ENCODE results near the gene MSRB2.
A peak's percentile ranks its signal among the peaks of the same experiment; 100 is the strongest.

MSRB2 gene

DNA sequence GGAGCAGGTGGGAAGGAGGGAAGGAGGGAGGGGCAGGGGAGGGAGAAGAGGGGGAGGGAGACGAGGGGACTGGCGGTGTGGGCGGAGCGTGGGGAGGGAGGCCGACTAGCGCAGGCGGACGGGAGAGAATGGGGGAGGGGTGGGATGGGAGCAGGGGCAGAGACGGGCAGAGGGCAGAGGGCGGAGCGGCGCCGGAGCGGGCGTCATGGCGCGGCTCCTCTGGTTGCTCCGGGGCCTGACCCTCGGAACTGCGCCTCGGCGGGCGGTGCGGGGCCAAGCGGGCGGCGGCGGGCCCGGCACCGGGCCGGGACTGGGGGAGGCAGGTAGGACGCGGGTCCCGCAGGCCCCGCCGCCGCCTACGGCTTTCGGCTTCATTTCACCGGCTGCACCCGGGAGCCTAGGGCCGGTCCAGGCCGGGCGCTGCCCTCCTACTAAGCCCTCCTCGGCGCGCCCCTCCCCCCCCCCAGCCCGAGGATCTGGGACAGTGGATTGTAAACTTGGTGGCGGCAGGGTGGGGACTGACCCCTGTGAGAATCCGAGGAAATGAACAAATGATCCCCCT lies at the start of gene MSRB2:
MSRB2 (plus strand) TSS at position 176 of the 562 bp plus-strand sequence; CDS start at position 206, 30 bp downstream.
- Histone ChIP-seq H3K4me1 (ENCODE audit: control insufficient read depth, insufficient read depth, low read length) (peaks cover 26% of the 10 kb centered on the region), H3K27ac (ENCODE audit: low read depth, low read length) (peak within 1 kb of the TSS; percentile 75)

DNA sequence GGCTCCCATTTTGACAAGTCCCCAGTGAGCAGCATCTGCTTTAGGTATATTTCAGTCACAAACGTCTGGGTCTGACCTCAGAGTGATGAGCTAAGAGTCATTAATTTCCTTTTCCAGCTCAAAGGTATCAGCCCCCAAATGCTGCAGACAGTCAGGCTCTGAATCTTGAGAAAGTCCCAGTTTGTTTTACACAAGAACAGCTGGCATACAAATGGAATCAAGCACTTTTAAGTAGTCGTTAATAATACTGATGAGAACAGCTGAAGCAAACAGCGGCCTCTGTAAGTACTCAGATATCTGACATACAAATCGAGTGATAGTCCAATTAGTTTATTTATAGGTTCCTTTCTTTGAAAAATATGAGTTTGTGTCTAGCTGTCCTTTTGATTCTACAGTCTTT lies 49.4 kb upstream of the MSRB2 start:
- Histone ChIP-seq H3K4me1 (ENCODE audit: control insufficient read depth, insufficient read depth, low read length) (peaks cover 3% of the 10 kb centered on the region; the same call in 1 of the 2 replicates), H3K9ac (ENCODE audit: low read depth, low read length) (no peak overlapping the region), H3K9me3 (ENCODE audit: control insufficient read depth, insufficient read depth, low read length) (no peaks in the 10 kb centered on the region), H3K27ac (ENCODE audit: low read depth, low read length) (no peak overlapping the region), H3K36me3 (ENCODE audit: control insufficient read depth, insufficient read depth, low read length) (no peaks in the 10 kb centered on the region), H3K4me3 (ENCODE audit: low read depth, low read length) (no peak overlapping the region), H3K27me3 (ENCODE audit: control insufficient read depth, insufficient read depth, low read length) (no peaks in the 10 kb centered on the region)

More for the DNA sequence above, at the start of gene MSRB2:
- Histone ChIP-seq H3K9ac (ENCODE audit: low read depth, low read length) (peak within 1 kb of the TSS; percentile 85; the same call in 1 of the 2 replicates), H3K36me3 (ENCODE audit: control insufficient read depth, insufficient read depth, low read length) (no peaks in the 10 kb centered on the region), H3K9me3 (ENCODE audit: control insufficient read depth, insufficient read depth, low read length) (0 out of 2 replicates have a peak, but pooled peaks cover 2% of the 10 kb centered on the region), H3K27me3 (ENCODE audit: control insufficient read depth, insufficient read depth, low read length) (no peaks in the 10 kb centered on the region), H3K4me3 (ENCODE audit: low read depth, low read length) (peak within 1 kb of the TSS; percentile 75)

DNA sequence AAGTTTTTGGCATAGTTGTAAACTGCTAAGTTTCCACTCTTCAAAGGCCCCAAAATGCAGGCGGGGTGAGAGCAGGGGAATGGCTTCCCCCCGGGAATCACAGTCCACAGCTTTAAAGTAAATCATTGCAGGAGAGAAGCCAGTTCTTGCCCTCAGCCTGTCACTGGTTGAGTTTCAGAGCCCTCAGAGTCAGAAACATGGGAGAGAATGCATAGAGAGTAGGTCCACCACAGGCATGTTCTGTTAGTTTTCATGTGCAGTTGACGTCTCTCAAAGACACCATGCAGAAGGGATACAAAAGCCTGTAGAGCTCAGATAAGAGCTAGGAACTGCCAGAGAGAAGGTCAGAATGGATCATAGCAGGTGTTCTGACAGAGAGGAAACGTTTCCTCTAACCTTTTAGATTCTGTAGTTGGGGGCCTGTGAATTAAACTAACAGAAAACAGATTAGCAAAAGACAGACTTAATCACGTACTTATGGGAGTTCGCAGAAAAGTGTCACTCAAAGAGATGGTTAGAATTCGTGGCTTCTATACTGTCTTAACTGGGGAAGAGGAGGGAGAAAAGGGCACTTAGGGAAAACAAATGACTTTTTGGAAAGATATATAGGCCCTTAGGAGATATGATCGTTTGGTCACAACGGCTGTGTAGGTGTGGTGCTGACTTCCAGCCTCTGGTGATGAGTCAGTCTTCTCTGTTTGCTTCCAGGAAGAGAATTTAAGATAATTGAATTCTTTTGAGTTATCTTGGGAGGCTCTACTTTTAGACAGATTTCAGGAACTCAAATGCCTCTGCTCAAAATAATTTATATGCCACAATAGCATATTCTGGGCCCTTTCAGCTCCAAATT lies 48.0 kb upstream of the MSRB2 start:
- H3K9me3 ChIP-seq (ENCODE audit: control insufficient read depth, insufficient read depth, low read length), result no peaks in the 10 kb centered on the region
- H3K4me3 ChIP-seq (ENCODE audit: low read depth, low read length), result no peak overlapping the region
- H3K4me1 ChIP-seq (ENCODE audit: control insufficient read depth, insufficient read depth, low read length), result peaks cover 8% of the 10 kb centered on the region
- H3K27ac ChIP-seq (ENCODE audit: low read depth, low read length), result no peak overlapping the region
- no peaks in the 10 kb centered on the region for H3K36me3 ChIP-seq (ENCODE audit: control insufficient read depth, insufficient read depth, low read length)
- H3K27me3 ChIP-seq (ENCODE audit: control insufficient read depth, insufficient read depth, low read length), result no peaks in the 10 kb centered on the region
- H3K9ac ChIP-seq (ENCODE audit: low read depth, low read length), result no peak overlapping the region

DNA sequence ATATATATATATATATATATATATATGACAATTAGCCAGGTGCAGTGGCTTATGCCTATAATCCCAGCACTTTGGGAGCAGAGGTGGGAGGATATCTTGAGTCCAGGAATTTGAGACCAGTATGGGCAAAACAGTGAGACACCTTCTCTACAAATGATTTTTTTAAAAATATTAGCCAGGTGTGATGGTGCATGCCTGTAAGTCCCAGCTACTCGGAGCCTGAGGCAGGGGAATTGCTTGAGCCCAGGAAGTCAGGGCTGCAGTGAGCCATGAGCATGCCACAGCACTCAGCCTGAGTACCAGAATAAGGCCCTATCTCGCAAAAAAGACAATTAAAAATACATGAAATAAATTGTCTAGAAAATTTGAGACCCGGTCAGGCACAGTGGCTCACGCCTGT lies 47.2 kb upstream of the MSRB2 start:
- H3K9ac ChIP-seq (ENCODE audit: low read depth, low read length), result no peak overlapping the region
- H3K4me1 ChIP-seq (ENCODE audit: control insufficient read depth, insufficient read depth, low read length), result peaks cover 16% of the 10 kb centered on the region
- H3K36me3 ChIP-seq (ENCODE audit: control insufficient read depth, insufficient read depth, low read length), result no peaks in the 10 kb centered on the region
- no peaks in the 10 kb centered on the region for H3K27me3 ChIP-seq (ENCODE audit: control insufficient read depth, insufficient read depth, low read length)
- H3K27ac ChIP-seq (ENCODE audit: low read depth, low read length), result no peak overlapping the region
- no peaks in the 10 kb centered on the region for H3K9me3 ChIP-seq (ENCODE audit: control insufficient read depth, insufficient read depth, low read length)
- no peak overlapping the region for H3K4me3 ChIP-seq (ENCODE audit: low read depth, low read length)

DNA sequence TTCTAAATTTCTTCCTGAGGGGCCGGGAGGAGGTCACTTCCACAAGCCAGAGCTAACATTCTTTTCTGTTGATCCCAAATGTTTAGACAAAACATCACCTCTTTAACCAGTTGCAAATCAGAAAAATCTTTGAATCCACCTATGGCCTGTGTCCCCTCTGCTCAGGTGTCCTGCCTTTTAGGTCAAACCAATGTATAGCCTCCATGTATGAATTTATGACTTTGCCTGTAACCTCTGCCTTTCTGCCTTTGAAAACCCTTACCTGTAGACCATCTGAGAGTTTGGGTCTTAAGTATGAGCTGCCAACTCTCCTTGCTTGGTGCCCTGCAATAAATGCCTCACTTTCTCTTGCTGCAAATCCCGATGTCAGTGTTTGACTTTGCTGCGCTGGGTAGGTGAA lies 44.1 kb upstream of the MSRB2 start:
- Histone ChIP-seq H3K27ac (ENCODE audit: low read depth, low read length) (no peak overlapping the region), H3K27me3 (ENCODE audit: control insufficient read depth, insufficient read depth, low read length) (no peaks in the 10 kb centered on the region), H3K36me3 (ENCODE audit: control insufficient read depth, insufficient read depth, low read length) (no peaks in the 10 kb centered on the region), H3K4me3 (ENCODE audit: low read depth, low read length) (no peak overlapping the region), H3K9me3 (ENCODE audit: control insufficient read depth, insufficient read depth, low read length) (no peaks in the 10 kb centered on the region), H3K4me1 (ENCODE audit: control insufficient read depth, insufficient read depth, low read length) (peaks cover 29% of the 10 kb centered on the region), H3K9ac (ENCODE audit: low read depth, low read length) (no peak overlapping the region)

DNA sequence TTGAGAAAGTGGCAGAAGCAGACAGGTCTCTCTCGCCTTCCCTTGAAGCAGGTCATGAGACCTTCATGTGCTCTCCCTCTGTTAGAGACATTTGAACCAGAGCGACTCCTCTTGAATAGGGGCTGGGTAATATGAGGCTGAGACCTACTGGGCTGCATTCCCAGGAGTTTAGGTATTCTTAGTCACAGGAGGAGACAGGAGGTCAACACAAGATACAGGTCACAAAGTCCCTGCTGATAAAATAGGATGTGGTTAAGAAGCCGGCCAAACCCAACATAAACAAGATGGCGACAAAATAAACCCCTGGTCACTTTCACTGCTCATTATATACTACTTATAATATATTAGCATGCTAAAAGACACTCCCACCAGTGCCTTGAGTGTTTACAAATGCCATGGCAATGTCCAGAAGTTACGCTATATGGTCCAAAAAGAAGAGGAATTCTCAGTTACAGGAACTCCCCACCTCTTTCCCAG lies 43.5 kb upstream of the MSRB2 start:
- Histone ChIP-seq H3K27me3 (ENCODE audit: control insufficient read depth, insufficient read depth, low read length) (no peaks in the 10 kb centered on the region), H3K36me3 (ENCODE audit: control insufficient read depth, insufficient read depth, low read length) (no peaks in the 10 kb centered on the region), H3K27ac (ENCODE audit: low read depth, low read length) (no peak overlapping the region), H3K4me3 (ENCODE audit: low read depth, low read length) (no peak overlapping the region), H3K9me3 (ENCODE audit: control insufficient read depth, insufficient read depth, low read length) (no peaks in the 10 kb centered on the region), H3K4me1 (ENCODE audit: control insufficient read depth, insufficient read depth, low read length) (peaks cover 33% of the 10 kb centered on the region), H3K9ac (ENCODE audit: low read depth, low read length) (no peak overlapping the region)

DNA sequence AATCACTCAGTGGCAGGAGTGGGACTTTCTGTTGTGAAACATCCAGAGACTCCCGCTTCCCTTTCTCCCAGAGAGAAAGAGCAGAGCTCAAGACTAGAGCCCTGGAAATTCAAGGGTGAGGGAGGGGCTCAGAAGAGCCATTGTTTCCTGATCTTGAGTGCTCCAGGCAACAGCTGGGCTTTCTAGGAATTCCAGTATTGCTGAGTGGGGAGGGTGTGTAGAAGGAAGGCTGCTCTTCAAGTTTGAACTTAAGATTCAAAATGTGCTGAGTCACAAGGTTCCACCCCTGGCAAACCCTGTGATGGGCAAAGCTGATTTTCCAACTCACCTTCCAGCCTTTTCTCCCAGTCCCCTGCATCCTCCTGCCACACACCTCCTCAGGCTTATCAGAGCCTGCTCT lies 42.3 kb upstream of the MSRB2 start:
- Histone ChIP-seq H3K4me1 (ENCODE audit: control insufficient read depth, insufficient read depth, low read length) (peaks cover 33% of the 10 kb centered on the region), H3K27ac (ENCODE audit: low read depth, low read length) (no peak overlapping the region), H3K9ac (ENCODE audit: low read depth, low read length) (no peak overlapping the region), H3K27me3 (ENCODE audit: control insufficient read depth, insufficient read depth, low read length) (no peaks in the 10 kb centered on the region; the same call in 1 of the 2 replicates), H3K36me3 (ENCODE audit: control insufficient read depth, insufficient read depth, low read length) (no peaks in the 10 kb centered on the region), H3K9me3 (ENCODE audit: control insufficient read depth, insufficient read depth, low read length) (no peaks in the 10 kb centered on the region), H3K4me3 (ENCODE audit: low read depth, low read length) (no peak overlapping the region)

DNA sequence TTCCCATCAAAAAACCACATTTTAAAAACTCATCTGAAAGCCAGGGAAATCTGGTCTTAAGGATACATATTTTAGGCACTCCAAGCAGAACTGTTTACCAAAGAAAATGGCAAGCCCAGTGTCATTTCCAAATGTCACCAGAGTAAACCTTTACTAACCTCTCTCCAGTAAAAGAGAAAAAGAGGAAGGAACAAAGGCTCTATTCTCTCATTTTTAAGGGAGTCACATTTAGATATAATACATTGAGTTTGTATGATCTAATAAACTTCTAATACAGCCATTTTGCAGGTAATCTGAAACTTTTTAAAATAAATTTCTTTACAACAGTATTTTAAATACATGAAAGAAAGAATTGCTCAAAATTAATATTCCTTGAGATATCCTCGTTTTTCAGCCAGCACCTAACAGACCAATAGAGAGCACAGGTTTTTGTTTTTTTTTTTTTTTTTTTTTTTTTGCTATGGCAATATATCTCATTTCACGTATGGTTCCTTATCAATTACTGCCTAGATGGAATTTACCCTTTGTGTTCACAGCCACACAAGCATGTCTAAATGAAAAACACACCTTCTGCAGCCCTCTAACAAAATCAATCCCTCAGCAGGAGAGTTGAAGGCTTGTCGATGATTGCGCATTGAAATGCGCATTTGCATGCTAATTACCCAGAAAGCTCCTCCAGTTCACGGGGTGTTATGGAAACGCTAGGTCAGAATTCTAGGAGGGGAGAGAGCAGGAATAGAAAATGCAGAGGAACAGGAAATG lies 39.8 kb upstream of the MSRB2 start:
- peak overlapping the region; percentile 76 for H3K9ac ChIP-seq (ENCODE audit: low read depth, low read length)
- no peaks in the 10 kb centered on the region for H3K9me3 ChIP-seq (ENCODE audit: control insufficient read depth, insufficient read depth, low read length)
- no peak overlapping the region for H3K4me3 ChIP-seq (ENCODE audit: low read depth, low read length)
- H3K36me3 ChIP-seq (ENCODE audit: control insufficient read depth, insufficient read depth, low read length), result no peaks in the 10 kb centered on the region
- peaks cover 53% of the 10 kb centered on the region for H3K4me1 ChIP-seq (ENCODE audit: control insufficient read depth, insufficient read depth, low read length)
- peak overlapping the region; percentile 79 for H3K27ac ChIP-seq (ENCODE audit: low read depth, low read length)
- no peaks in the 10 kb centered on the region; the same call in 1 of the 2 replicates for H3K27me3 ChIP-seq (ENCODE audit: control insufficient read depth, insufficient read depth, low read length)

DNA sequence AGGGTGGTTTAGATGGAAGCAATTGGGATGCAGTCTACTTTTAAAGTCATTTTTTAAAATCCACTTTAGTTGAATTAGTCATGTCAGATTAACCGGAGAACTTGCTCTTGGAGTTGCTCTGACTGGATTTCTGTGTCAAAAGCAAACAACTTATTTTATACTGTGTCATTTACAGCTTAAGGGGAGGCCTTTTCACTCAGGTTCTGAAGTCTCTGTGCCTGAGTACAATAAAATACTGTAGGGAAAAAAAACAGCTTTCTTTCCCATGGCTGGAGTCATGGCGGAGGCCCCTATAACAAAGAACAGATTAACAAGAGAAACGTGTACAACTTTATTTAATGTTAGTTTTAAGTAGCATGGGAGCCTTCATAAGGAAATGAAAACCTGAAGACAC lies 39.2 kb upstream of the MSRB2 start:
- H3K4me1 ChIP-seq (ENCODE audit: control insufficient read depth, insufficient read depth, low read length), result peaks cover 59% of the 10 kb centered on the region
- peak overlapping the region; percentile 76; the same call in 1 of the 2 replicates for H3K9ac ChIP-seq (ENCODE audit: low read depth, low read length)
- no peaks in the 10 kb centered on the region for H3K9me3 ChIP-seq (ENCODE audit: control insufficient read depth, insufficient read depth, low read length)
- H3K4me3 ChIP-seq (ENCODE audit: low read depth, low read length), result no peak overlapping the region
- no peaks in the 10 kb centered on the region; the same call in 1 of the 2 replicates for H3K27me3 ChIP-seq (ENCODE audit: control insufficient read depth, insufficient read depth, low read length)
- H3K36me3 ChIP-seq (ENCODE audit: control insufficient read depth, insufficient read depth, low read length), result no peaks in the 10 kb centered on the region
- H3K27ac ChIP-seq (ENCODE audit: low read depth, low read length), result peak overlapping the region; percentile 79

DNA sequence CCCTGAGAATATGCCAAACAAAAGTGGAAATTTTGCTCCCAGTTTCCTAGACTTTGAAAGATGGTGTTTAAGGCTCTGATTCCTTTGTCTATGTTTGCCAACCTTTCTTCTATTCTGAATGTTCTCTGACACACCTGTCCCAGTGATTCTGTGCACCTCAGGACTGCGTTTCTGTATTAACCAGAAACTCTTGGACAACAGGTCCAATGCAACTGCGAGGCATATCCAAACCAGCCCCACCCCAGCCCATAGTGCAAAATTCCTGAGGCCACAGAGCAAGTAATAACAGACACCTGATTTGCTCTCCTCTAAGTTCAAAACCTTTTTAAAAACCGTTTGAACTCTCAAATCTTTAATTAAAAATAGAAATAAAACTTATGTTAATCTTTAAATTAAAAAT lies 37.0 kb upstream of the MSRB2 start:
- Histone ChIP-seq H3K27me3 (ENCODE audit: control insufficient read depth, insufficient read depth, low read length) (no peaks in the 10 kb centered on the region; the same call in 1 of the 2 replicates), H3K9me3 (ENCODE audit: control insufficient read depth, insufficient read depth, low read length) (no peaks in the 10 kb centered on the region), H3K27ac (ENCODE audit: low read depth, low read length) (no peak overlapping the region), H3K36me3 (ENCODE audit: control insufficient read depth, insufficient read depth, low read length) (no peaks in the 10 kb centered on the region), H3K4me3 (ENCODE audit: low read depth, low read length) (no peak overlapping the region), H3K4me1 (ENCODE audit: control insufficient read depth, insufficient read depth, low read length) (peaks cover 56% of the 10 kb centered on the region), H3K9ac (ENCODE audit: low read depth, low read length) (no peak overlapping the region)
